ENCODE results near the gene CRB2.

CRB2 gene

GRCh38 chr9:123402981-123403509 lies 47.0 kb downstream of the CRB2 start:
- DNase-seq (ENCODE audit: low read depth in 2 of 2), result no peak

- no peak for DNase-seq (ENCODE audit: low read depth in 2 of 2)
Measured at GRCh38 chr9:123406016-123406415, 50.0 kb downstream of the CRB2 start.

GRCh38 chr9:123406691-123407216 lies 50.8 kb downstream of the CRB2 start:
- DNase-seq (ENCODE audit: low read depth in 2 of 2), result no peak

- DNase-seq (ENCODE audit: low read depth in 2 of 2), result no peak
Measured at GRCh38 chr9:123407217-123407851, 51.3 kb downstream of the CRB2 start.

- DNase-seq (ENCODE audit: low read depth in 2 of 2), result no peak
Measured at GRCh38 chr9:123408313-123409262, 52.6 kb downstream of the CRB2 start.

GRCh38 chr9:123410281-123410910 lies 54.4 kb downstream of the CRB2 start:
- DNase-seq (ENCODE audit: low read depth in 2 of 2), result no peak

GRCh38 chr9:123411191-123411590 lies 55.2 kb downstream of the CRB2 start:
- DNase-seq (ENCODE audit: low read depth in 2 of 2), result no peak

GRCh38 chr9:123411636-123412035 lies 55.6 kb downstream of the CRB2 start:
- no peak for DNase-seq (ENCODE audit: low read depth in 2 of 2)

GRCh38 chr9:123412171-123412820 lies 56.3 kb downstream of the CRB2 start:
- DNase-seq (ENCODE audit: low read depth in 2 of 2), result no peak

- no peak for DNase-seq (ENCODE audit: low read depth in 2 of 2)
Measured at GRCh38 chr9:123414204-123414603, 58.2 kb downstream of the CRB2 start.

- DNase-seq (ENCODE audit: low read depth in 2 of 2), result no peak
Measured at GRCh38 chr9:123414936-123415930, 59.2 kb downstream of the CRB2 start.

- no peak for DNase-seq (ENCODE audit: low read depth in 2 of 2)
Measured at GRCh38 chr9:123416176-123416575, 60.2 kb downstream of the CRB2 start.

GRCh38 chr9:123417289-123418051 lies 61.5 kb downstream of the CRB2 start:
- DNase-seq (ENCODE audit: low read depth in 2 of 2), result no peak

- DNase-seq (ENCODE audit: low read depth in 2 of 2), result no peak
Measured at GRCh38 chr9:123418052-123418430, 62.0 kb downstream of the CRB2 start.

- no peak for DNase-seq (ENCODE audit: low read depth in 2 of 2)
Measured at GRCh38 chr9:123418506-123418905, 62.5 kb downstream of the CRB2 start.

GRCh38 chr9:123419091-123419490 lies 63.1 kb downstream of the CRB2 start:
- DNase-seq (ENCODE audit: low read depth in 2 of 2), result no peak

GRCh38 chr9:123419721-123420591 lies 64.0 kb downstream of the CRB2 start:
- DNase-seq (ENCODE audit: low read depth in 2 of 2), result no peak

GRCh38 chr9:123420592-123421111 lies 64.7 kb downstream of the CRB2 start:
- DNase-seq (ENCODE audit: low read depth in 2 of 2), result no peak
